GM21576 (cell line): ENCODE data around the gene NTN1.
"Not testable (repeated sequence)": the region's sequence is repeated elsewhere in the genome, so short reads cannot be mapped to it uniquely, and the experiment has no call there.

Source experiments
- ATAC-seq: cut with Tn5 transposase; IDR thresholded peaks from one replicate; pipeline ENCODE4 v1.9.1; 2021; ENCODE audit warnings: mild to moderate bottlenecking, moderate library complexity; ENCODE audit not compliant: unreplicated experiment

Gene NTN1

DNA sequence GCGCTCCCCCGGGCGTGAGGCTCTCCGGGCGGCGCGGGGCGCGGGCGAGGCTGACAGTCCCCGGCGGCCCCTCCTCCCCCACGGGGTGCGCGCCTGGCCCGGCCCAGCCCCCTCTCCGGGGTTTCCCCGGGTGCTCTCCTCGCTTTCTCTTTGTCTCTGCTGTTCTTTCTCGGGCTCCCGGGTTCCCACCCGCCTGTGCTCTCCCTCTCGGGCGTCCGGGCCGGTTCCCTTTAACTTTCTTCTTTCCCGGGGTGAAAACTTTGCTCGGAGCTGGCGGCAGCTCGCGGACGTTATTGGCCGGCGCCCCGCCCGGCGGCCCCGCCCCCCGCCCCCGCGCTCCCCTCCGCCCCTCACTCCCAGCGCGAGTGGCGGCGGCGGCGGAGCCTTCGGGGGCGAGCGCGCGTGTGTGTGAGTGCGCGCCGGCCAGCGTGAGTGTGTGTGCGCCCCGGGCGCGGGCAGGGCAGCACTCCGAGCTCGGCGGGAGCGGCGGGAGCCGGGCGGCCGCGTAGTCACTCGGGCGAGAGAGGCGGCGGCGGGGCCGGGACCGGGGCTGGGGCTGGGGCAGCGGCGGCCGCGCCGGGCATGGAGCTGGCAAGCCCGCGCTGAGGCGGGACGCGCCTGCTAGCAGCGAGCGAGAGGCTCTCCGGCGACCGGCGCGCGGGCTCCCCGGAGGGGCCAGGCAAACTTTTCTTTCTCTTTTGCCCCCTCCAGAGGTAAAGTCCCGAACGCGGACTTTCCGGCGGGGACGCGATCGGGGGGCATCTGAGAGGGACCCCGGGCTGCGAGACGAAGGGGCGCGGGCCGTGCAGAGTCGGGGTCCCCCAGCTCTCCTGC is at the start of gene NTN1:
Gene NTN1, plus strand, starts transcription at position 353 of the 834 bp plus-strand sequence. CDS start 864 bp downstream, outside the sequence.
- ATAC-seq, result no peak

DNA sequence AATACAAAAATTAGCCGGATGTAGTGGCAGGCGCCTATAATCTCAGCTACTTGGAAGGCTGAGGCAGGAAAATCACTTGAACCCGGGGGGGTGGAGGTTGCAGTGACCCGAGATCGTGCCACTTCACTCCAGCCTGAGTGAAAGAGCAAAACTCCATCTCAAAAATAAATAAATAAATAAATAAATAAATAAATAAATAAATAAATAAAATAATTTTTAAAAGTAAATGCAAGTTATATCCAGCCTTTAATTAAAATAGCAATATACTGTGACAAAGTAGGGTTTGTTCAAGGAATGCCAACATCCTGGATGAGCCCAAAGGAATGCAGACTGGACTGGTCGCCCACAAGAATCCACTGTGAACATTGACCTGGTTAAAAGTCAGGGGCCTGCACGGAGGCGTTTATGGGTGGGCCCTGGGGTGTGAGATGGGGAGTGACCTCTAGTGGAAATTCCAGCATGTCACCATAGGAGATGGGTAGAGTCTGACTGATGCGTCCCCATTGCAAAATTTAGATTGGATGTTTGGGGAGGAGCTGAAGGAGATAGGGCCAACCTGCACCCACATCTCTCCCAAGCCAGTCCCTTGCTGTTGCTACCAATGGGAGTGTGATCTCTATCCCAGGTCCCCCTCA is 46.1 kb upstream of the NTN1 start:
- ATAC-seq, result no peak

- no peak for ATAC-seq
Observed at GRCh38 chr17:8976638-8977037, 44.7 kb upstream of the NTN1 start.

DNA sequence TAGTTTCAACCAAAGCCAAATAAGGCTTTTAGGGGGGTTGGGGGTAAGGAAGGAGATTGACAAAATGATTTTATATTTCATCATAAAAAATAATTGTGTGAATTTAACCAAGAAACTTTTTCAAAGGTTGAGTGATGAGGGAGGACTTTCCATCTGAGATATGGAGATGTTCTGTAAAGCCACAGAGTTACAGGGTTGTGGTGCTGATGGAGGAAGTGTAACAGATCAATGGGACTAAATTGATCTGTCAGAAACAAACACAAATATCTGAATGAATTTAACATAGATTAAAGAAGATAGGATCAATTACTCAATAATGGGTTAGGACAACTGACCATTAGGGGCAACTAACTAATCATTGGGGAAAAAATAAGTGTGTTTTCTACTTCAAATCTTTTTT is 41.6 kb upstream of the NTN1 start:
- ATAC-seq, result no peak

DNA sequence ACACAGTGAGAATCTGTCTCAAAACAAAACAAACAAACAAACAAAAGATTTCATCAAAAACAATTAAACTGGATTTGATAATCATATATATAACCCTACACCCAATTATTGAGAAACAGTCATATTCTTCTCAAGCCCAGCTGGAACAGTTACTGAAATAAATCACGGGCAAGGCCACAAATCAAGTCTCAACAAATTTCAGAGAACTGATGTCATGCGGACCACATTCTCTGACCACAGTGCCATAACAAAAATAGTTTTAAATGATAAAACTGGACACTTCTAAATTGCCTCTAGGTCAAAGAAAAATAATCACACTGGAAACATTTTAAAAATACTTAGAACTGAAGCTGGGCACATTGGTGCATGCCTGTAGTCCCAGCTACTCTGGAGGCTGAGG is 39.9 kb upstream of the NTN1 start:
- ATAC-seq, result no peak

GRCh38 chr17:8984225-8984624 is 37.1 kb upstream of the NTN1 start:
- ATAC-seq, result not testable (repeated sequence)

DNA sequence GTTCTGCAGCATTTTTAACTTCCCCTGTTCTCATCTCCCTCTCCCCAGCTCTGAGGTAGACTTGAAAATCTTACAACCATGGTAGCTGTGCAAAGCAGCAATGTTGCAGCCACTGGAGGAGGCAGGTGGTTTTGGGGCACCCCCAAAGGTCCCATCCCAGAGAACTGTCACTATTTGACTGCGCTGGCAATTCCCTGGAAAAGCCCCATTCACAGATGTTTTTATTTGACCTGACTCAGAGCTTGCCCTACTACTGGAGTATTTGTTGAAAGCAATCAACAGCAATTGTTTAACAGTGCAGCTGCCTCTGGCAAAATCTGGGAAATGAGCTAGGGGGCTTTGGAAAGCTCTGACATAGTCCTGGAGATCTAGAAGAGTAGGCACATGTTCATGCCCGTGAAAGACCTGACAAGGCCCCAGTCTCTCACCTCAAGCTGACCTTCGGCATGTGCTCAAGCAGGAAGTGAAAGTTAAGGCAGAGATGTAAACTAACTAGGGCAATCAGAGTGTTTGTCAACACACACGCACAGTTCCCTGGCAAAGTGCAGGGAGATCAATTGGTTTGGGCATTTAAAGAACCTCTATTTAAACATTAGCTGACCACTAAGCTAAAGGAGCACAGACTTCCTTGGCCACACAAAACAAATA is 36.1 kb upstream of the NTN1 start:
- ATAC-seq, result no peak

GRCh38 chr17:8986295-8986694 is 35.0 kb upstream of the NTN1 start:
- ATAC-seq, result no peak

DNA sequence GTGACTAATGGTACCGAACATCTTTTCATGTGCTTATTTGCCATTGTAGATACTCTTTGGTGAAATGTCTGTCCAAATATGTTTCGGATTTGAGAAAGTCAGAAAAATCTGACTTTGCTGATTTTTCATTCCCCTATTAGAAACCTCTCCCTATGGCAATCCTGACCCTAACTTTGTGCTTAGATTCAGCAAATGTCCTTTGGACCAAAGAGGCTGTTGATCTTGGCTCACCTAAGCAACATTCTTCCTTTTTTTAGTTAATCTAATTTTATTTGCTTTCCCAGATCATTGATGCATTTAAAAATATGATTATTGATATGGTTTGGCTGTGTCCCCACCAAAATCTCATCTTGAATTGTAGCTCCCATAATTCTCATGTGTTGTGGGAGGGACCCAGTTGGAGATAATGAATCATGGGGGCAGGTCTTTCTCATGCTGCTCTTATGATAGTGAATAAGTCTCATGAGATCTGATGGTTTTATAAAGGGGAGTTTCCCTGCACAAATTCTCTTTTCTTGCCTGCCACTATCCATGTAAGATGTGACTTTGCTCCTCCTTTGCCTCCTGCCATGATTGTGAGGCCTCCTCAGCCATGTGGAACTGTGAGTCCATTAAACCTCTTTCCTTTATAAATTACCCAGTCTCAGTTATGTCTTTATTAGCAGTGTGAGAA is 32.9 kb upstream of the NTN1 start:
- not testable (repeated sequence) for ATAC-seq

- no peak for ATAC-seq
Observed at GRCh38 chr17:8991514-8992285, 29.6 kb upstream of the NTN1 start.

DNA sequence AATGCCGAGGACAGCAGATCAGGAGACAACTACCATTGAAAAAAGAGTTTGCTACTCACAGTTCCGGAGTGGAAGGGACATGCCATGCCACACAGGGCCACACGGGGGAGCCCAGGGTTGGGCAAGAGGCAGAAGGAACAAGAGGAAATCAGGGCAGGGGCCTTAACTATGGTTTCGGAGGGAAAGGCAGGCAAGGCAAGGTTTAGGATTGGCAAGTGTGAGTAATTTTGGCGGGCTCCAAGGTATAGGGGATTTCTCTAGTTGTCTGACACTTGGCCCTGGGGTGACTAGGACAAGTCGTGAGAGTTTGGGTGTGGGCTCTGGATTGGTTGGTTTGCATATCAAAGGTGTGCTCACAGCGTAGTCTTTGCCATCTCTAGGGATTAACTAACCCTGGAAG is 27.0 kb upstream of the NTN1 start:
- no peak for ATAC-seq

GRCh38 chr17:8995711-8996110 is 25.6 kb upstream of the NTN1 start:
- ATAC-seq, result no peak

GRCh38 chr17:8997994-8998628 is 23.2 kb upstream of the NTN1 start:
- ATAC-seq, result no peak

DNA sequence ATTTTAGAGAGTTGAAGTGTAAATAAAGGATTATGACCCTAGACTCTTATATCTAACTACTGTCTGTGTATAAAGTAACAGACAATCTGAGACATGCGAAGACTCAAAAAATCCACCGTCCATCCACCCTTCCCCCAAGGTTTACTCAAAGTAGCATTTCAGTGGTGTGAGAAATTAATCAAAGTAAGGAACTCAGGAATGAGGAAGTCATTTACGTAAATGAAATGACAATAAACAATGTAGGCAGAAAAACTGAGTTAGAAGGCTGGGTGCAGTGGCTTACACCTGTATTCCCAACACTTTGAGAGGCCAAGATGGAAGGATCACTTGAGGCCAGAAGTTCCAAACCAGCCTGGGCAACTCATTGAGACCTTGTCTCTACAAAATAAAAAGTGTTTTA is 19.8 kb upstream of the NTN1 start:
- ATAC-seq, result no peak

GRCh38 chr17:9002227-9002605 is 19.1 kb upstream of the NTN1 start:
- no peak for ATAC-seq

DNA sequence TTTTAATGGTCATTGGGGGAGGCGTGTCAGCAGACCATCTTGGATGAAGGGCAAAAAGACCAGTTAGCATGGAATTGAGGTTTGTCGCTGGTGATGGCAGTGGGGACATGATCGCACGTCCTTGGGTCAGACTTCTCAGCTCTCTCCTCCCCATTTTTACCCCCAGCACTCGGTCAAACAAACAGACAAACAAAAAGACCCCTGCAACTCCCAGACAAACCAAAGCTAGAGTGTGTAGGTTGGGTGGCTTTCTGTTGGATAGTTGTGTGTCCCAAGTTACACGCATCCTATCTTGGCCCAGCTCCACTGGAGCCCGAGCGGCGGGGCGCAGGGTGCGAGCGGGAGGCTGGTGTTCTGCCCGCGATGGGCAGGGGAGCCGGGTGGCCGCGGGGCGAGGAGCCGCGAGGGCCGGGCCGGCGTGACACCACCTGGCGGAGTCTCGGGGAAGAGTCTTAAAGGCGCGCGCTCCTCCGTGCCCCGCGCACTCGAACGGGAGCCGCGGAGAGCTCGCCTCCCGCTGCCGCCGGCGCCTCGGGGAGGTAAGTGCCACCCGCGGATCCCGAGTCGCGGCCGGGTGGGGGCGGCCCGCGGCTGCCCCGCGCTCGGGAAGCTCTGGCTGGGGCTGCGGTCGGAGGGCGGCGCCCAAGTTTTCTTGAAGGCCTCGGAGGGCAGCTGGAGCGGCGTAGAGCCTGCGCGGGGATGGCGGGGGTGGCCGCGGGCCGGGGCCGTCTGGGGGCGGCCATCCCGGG is 18.5 kb upstream of the NTN1 start:
- no peak for ATAC-seq

- ATAC-seq, result no peak
Observed at GRCh38 chr17:9003355-9004131, 17.8 kb upstream of the NTN1 start.

GRCh38 chr17:9004132-9004960 is 17.0 kb upstream of the NTN1 start:
- no peak for ATAC-seq
